HepG2 (cell line): ENCODE measurements around the gene UBAP2. TPM values are rescaled to one million over a fixed set of nuclear protein-coding genes. Genes with fewer than 3 reads are reported as not detected.

Experiments
- ATAC-seq: fragments of 200-7000 bp; cut with Tn5 transposase; 3 replicates; pipeline ENCODE4 v1.9.1; 2020; ENCODE audit warnings: mild to moderate bottlenecking, moderate library complexity
- BruUV-seq: library from RNA; stranded (reverse); fragments of 400-500 nt; replicated peaks from 2 replicates; lab custom pipeline; 2021; lab: Mats Ljungman, UMichigan
- CTCF ChIA-PET: fragments of 300-600 bp; formaldehyde crosslinking; extraction: SDS; loops from one replicate; lab custom pipeline; 2021; ENCODE audit warnings: low total read pairs, inconsistent platforms, low intra/inter-chr PET ratio; lab: Yijun Ruan, JAX
- POLR2A ChIA-PET: fragments of 350-600 bp; sonication (Branson Sonifier 250); formaldehyde crosslinking; loops from one replicate; lab custom pipeline; 2020; ENCODE audit warnings: antibody characterized with exemption, inconsistent platforms; lab: Yijun Ruan, JAX
- DNase-seq: peaks from one replicate; pipeline ENCODE4 v3.0.0-alpha.2; 2015; ENCODE audit warnings: low spot score
- FAIRE-seq: peaks from 3 replicates; lab custom pipeline; 2011; peaks lifted over from hg19 to GRCh38; lab: Jason Lieb, UNC
- H2AFZ ChIP-seq: one replicate; pipeline ENCODE4 v1.6.1; 2011; ENCODE audit warnings: low read length, inconsistent platforms
- H3K27ac ChIP-seq: fragments of 300-600 bp; 3 replicates; pipeline ENCODE4 v1.8.0; 2011; ENCODE audit warnings: mixed run types, mild to moderate bottlenecking, mixed read lengths, low read length, inconsistent platforms; ENCODE audit not compliant: insufficient read depth; ENCODE audit errors: extremely low read length
- H3K27me3 ChIP-seq, 2 experiments: fragments of 200-600 bp in 1 of 2; 2 replicates in 1 of 2; 3 replicates in 1 of 2; pipeline versions ENCODE4 v1.6.0 to v1.8.0; 2011; ENCODE audit warnings: low read length in 2 of 2, mild to moderate bottlenecking in 2 of 2, moderate library complexity in 2 of 2, inconsistent platforms in 1 of 2; ENCODE audit not compliant: insufficient read depth in 2 of 2, control insufficient read depth in 1 of 2
- H3K36me3 ChIP-seq, 2 experiments: fragments of 200-600 bp in 1 of 2; replicated peaks in 1 of 2; 2 replicates in 1 of 2; 3 replicates in 1 of 2; pipeline versions ENCODE4 v1.5.1 to v1.8.0; 2011; ENCODE audit warnings: low read length in 2 of 2, inconsistent platforms in 1 of 2; ENCODE audit not compliant: insufficient read depth in 2 of 2, control insufficient read depth in 1 of 2
- H3K4me1 ChIP-seq: 2 replicates; pipeline ENCODE4 v1.5.1; 2012; ENCODE audit warnings: low read length, inconsistent platforms; ENCODE audit not compliant: insufficient read depth
- H3K4me2 ChIP-seq: 2 replicates; pipeline ENCODE4 v1.6.0; 2011; ENCODE audit warnings: low read depth, low read length, inconsistent platforms
- H3K4me3 ChIP-seq, 3 experiments: fragments of 200-600 bp in 1 of 3; sonication (generic), shearing (Covaris generic) in 1 of 3; replicated peaks in 1 of 3; 2 replicates each; pipeline ENCODE4 v1.5.1; 2011 to 2016; ENCODE audit warnings: low read length in 3 of 3, inconsistent platforms in 2 of 3, low read depth in 2 of 3, mild to moderate bottlenecking in 2 of 3, control low read depth in 1 of 3, mixed read lengths in 1 of 3; ENCODE audit not compliant: insufficient read depth in 1 of 3
- H3K79me2 ChIP-seq: one replicate; pipeline ENCODE4 v1.6.1; 2011; ENCODE audit warnings: low read length, inconsistent platforms; ENCODE audit not compliant: insufficient read depth
- H3K9ac ChIP-seq: 2 replicates; pipeline ENCODE4 v1.6.0; 2011; ENCODE audit warnings: mild to moderate bottlenecking, low read depth, low read length, inconsistent platforms; ENCODE audit not compliant: insufficient read depth
- H3K9me3 ChIP-seq: 2 replicates; pipeline ENCODE4 v1.5.1; 2012; ENCODE audit warnings: mild to moderate bottlenecking, low read length
- H4K20me1 ChIP-seq: 2 replicates; pipeline ENCODE4 v1.6.0; 2011; ENCODE audit warnings: inconsistent platforms, mild to moderate bottlenecking, low read length, moderate library complexity; ENCODE audit not compliant: insufficient read depth
- EED ChIP-seq: sonication (generic); formaldehyde crosslinking; IDR thresholded peaks from 2 replicates; pipeline ENCODE4 v1.5.0; 2020; ENCODE audit warnings: mild to moderate bottlenecking, missing genetic modification reagents
- MLLT10 ChIP-seq: sonication (generic); formaldehyde crosslinking; IDR thresholded peaks from 2 replicates; pipeline ENCODE4 v1.4.0; 2020; ENCODE audit warnings: missing genetic modification reagents
- SMAD3 ChIP-seq: sonication (generic); formaldehyde crosslinking; IDR thresholded peaks from 2 replicates; pipeline ENCODE4 v1.4.0; 2020; ENCODE audit warnings: missing genetic modification reagents
- SMAD9 ChIP-seq: sonication (generic); formaldehyde crosslinking; IDR thresholded peaks from 2 replicates; pipeline ENCODE4 v1.5.1; 2020; ENCODE audit warnings: mild to moderate bottlenecking, missing genetic modification reagents
- ZFP41 ChIP-seq: sonication (generic); formaldehyde crosslinking; IDR thresholded peaks from 2 replicates; pipeline ENCODE4 v1.4.0; 2020; ENCODE audit warnings: mild to moderate bottlenecking, missing genetic modification reagents, borderline replicate concordance
- ZNF569 ChIP-seq: sonication (generic); formaldehyde crosslinking; IDR thresholded peaks from 2 replicates; pipeline ENCODE4 v1.5.0; 2020; ENCODE audit warnings: mild to moderate bottlenecking, missing genetic modification reagents, moderate library complexity, borderline replicate concordance
- ZNF761 ChIP-seq: sonication (generic); formaldehyde crosslinking; conservative IDR thresholded peaks from 2 replicates; pipeline ENCODE4 v1.4.0; 2020; ENCODE audit warnings: mild to moderate bottlenecking, missing genetic modification reagents
- WGBS: methylation state at CpG from one replicate; pipeline ENCODE4 v1.1.6; 2017; ENCODE audit warnings: low lambda C conversion rate; 5-methylcytosine and 5-hydroxymethylcytosine counted together
- in situ Hi-C: cut with HindIII; loops from 2 replicates; pipeline ENCODE4 v1.10.0; 2017; ENCODE audit warnings: low pct_unique_long_range_greater_than_20kb; ENCODE audit not compliant: extremely low pct_ligation_motif_present
- intact Hi-C: fragments of 100-400 bp; cut with micrococcal nuclease; formaldehyde crosslinking; loops from one replicate; pipeline ENCODE4 v1.10.0; 2022; ENCODE audit not compliant: unreplicated experiment
- polyA plus RNA-seq, 8 experiments: library from polyadenylated mRNA; depleted of rRNA in 3 of 8; stranded (reverse) in 7 of 8; unstranded in 1 of 8; fragments of >200 nt; fragmentation: Illumina TruSeq in 4 of 8; extraction: Trizol in 4 of 8; gene quantifications; 2 replicates each; pipeline versions ENCODE4 v1.2.1 to v1.2.3, GENCODE V29; 2011 to 2016; ENCODE audit warnings: low read depth in 4 of 8, missing spikeins in 1 of 8, mixed read lengths in 1 of 8; ENCODE audit not compliant: insufficient read depth in 1 of 8
- total RNA-seq, 5 experiments: library from RNA; depleted of rRNA; stranded (reverse); fragments of >200 nt; fragmentation: Illumina TruSeq; extraction: Trizol; gene quantifications; 2 replicates each; pipeline ENCODE4 v1.2.3, GENCODE V29; 2016; ENCODE audit warnings: low read depth in 1 of 5
- TF ChIP-seq, protein P1 (sequence below): sonication (generic); formaldehyde crosslinking; IDR thresholded peaks from 2 replicates; pipeline ENCODE4 v1.8.1; 2023; ENCODE audit warnings: missing genetic modification reagents, mild to moderate bottlenecking, borderline replicate concordance
- TF ChIP-seq, protein P2 (sequence below): sonication (generic); formaldehyde crosslinking; IDR thresholded peaks from 2 replicates; pipeline ENCODE4 v1.5.0; 2020; ENCODE audit warnings: mild to moderate bottlenecking, missing genetic modification reagents, borderline replicate concordance

The UBAP2 gene
- total and polyA plus RNA-seq, 2 of the 13 experiments (the other 11 are each of a cell fraction or from before 2014, with no cell fraction given), result 19.0 to 22.0 TPM

DNA sequence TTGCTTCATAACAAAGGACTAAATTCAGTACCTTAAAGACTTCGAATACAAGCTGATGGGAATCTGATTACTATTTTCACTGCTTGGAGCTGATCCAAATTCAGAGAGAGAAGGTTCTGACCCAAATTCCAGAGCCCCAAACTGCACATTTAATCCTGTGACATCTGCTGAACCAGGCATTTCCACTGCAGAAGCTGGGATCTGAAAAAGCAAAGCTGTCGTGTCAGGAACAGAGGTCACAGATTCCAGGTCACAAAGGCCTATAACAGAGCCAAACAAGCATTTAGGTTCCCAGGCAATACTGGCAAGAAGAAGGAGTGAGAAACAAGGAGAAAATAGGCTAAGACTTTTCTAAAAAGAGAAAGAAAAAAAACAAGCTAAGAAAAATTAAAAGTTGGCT is 105.3 kb downstream of the UBAP2 start:
- WGBS, result 90% methylated on average over 2 of the region's 2 CpGs
- intact Hi-C loops, result loop anchor here (5.0 to 10.0 kb wide), 2 partner anchors 71 to 129 kb away; no protein-coding TSS in a partner anchor
- ATAC-seq, result no peak
- TF ChIP-seq, protein P1, sequence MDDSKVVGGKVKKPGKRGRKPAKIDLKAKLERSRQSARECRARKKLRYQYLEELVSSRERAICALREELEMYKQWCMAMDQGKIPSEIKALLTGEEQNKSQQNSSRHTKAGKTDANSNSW (CRISPR knock-in tag), result no peak
- TF ChIP-seq ZFP41 (CRISPR knock-in tag), result no peak
- TF ChIP-seq, protein P2, sequence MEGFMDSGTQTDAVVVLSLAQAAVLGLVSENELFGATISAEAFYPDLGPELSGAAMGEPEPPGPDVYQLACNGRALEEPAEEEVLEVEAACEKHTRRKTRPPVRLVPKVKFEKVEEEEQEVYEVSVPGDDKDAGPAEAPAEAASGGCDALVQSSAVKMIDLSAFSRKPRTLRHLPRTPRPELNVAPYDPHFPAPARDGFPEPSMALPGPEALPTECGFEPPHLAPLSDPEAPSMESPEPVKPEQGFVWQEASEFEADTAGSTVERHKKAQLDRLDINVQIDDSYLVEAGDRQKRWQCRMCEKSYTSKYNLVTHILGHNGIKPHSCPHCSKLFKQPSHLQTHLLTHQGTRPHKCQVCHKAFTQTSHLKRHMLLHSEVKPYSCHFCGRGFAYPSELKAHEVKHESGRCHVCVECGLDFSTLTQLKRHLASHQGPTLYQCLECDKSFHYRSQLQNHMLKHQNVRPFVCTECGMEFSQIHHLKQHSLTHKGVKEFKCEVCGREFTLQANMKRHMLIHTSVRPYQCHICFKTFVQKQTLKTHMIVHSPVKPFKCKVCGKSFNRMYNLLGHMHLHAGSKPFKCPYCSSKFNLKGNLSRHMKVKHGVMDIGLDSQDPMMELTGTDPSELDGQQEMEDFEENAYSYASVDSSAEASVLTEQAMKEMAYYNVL (CRISPR knock-in tag), result no peak
- TF ChIP-seq EED (CRISPR knock-in tag), result no peak
- no peak for TF ChIP-seq ZNF569 (CRISPR knock-in tag)
- no peak for TF ChIP-seq SMAD3 (CRISPR knock-in tag)
- no peak for TF ChIP-seq ZNF761 (CRISPR knock-in tag)
- TF ChIP-seq SMAD9 (CRISPR knock-in tag), result no peak
- TF ChIP-seq MLLT10, result no peak
- in situ Hi-C loops, result no loop called here
- H3K4me2 ChIP-seq, result no peak overlapping the region
- H3K27me3 ChIP-seq, result no peaks in the 10 kb centered on the region
- H3K27ac ChIP-seq, result peak overlapping the region; percentile 99
- peaks cover 56% of the 10 kb centered on the region for H3K4me1 ChIP-seq
- no peak overlapping the region for H2AFZ ChIP-seq
- H3K9me3 ChIP-seq, result no peaks in the 10 kb centered on the region
- no peak for DNase-seq
- BruUV-seq, result no TSS peak
- H4K20me1 ChIP-seq, result no peaks in the 10 kb centered on the region
- H3K9ac ChIP-seq, result 0 out of 2 replicates have a peak overlapping the region, but pooled peaks have one; percentile 2
- ChIA-PET CTCF (no interaction called here), POLR2A (no interaction called here)
- H3K36me3 ChIP-seq, result peaks cover 18 to 62% of the 10 kb centered on the region in 2 experiments
- FAIRE-seq, result no peak
- no peaks in the 10 kb centered on the region for H3K79me2 ChIP-seq
- no peak overlapping the region for H3K4me3 ChIP-seq
